Measurements from ENCODE around the gene TTLL6. TPM values are rescaled to one million over a fixed set of nuclear protein-coding genes. Genes with fewer than 3 reads are reported as not detected.
"Not testable (repeated sequence)": the region's sequence is repeated elsewhere in the genome, so short reads cannot be mapped to it uniquely, and the experiment has no call there.

The TTLL6 gene
- 0.68 TPM for total RNA-seq

- peak; percentile 82 for DNase-seq (ENCODE audit: low spot score)
These were observed at the start of gene TTLL6 for GRCh38 chr17:48816774-48817590. Gene TTLL6 (minus strand): TSS chr17:48817229. CDS start chr17:48817072, 157 bp downstream.

GRCh38 chr17:48860456-48860855, 43.4 kb upstream of the TTLL6 start:
- DNase-seq (ENCODE audit: low spot score), result no peak

- no peak for DNase-seq (ENCODE audit: low spot score)
These were observed 43.0 kb upstream of the TTLL6 start for GRCh38 chr17:48860034-48860433.

GRCh38 chr17:48856122-48856821, 39.2 kb upstream of the TTLL6 start:
- DNase-seq (ENCODE audit: low spot score), result no peak

GRCh38 chr17:48854774-48855476, 37.9 kb upstream of the TTLL6 start:
- no peak for DNase-seq (ENCODE audit: low spot score)

- no peak for DNase-seq (ENCODE audit: low spot score)
These were observed 33.8 kb upstream of the TTLL6 start for GRCh38 chr17:48850792-48851323.

GRCh38 chr17:48843187-48843900, 26.3 kb upstream of the TTLL6 start:
- DNase-seq (ENCODE audit: low spot score), result no peak

GRCh38 chr17:48842746-48843145, 25.7 kb upstream of the TTLL6 start:
- DNase-seq (ENCODE audit: low spot score), result no peak

GRCh38 chr17:48841395-48841831, 24.4 kb upstream of the TTLL6 start:
- no peak for DNase-seq (ENCODE audit: low spot score)

- no peak for DNase-seq (ENCODE audit: low spot score)
These were observed 23.4 kb upstream of the TTLL6 start for GRCh38 chr17:48840441-48840840.

- DNase-seq (ENCODE audit: low spot score), result not testable (repeated sequence)
These were observed 20.4 kb upstream of the TTLL6 start for GRCh38 chr17:48837458-48837857.

- peak; percentile 78 for DNase-seq (ENCODE audit: low spot score)
These were observed 18.9 kb upstream of the TTLL6 start for GRCh38 chr17:48835971-48836370.

- no peak for DNase-seq (ENCODE audit: low spot score)
These were observed 17.9 kb upstream of the TTLL6 start for GRCh38 chr17:48834973-48835372.

GRCh38 chr17:48831549-48831883, 14.5 kb upstream of the TTLL6 start:
- no peak for DNase-seq (ENCODE audit: low spot score)

- DNase-seq (ENCODE audit: low spot score), result peak; percentile 94
These were observed 14.0 kb upstream of the TTLL6 start, which contains the start of gene CALCOCO2 for GRCh38 chr17:48830840-48831548. Gene CALCOCO2 (plus strand): TSS chr17:48831035. CDS start chr17:48841708, 10,673 bp downstream.

GRCh38 chr17:48825446-48826381, 8.7 kb upstream of the TTLL6 start:
- DNase-seq (ENCODE audit: low spot score), result no peak

- DNase-seq (ENCODE audit: low spot score), result not testable (repeated sequence)
These were observed 3.9 kb upstream of the TTLL6 start for GRCh38 chr17:48820936-48821335.

- DNase-seq (ENCODE audit: low spot score), result no peak
These were observed 2.4 kb upstream of the TTLL6 start for GRCh38 chr17:48819466-48819865.

GRCh38 chr17:48818361-48818841, 1.4 kb upstream of the TTLL6 start:
- DNase-seq (ENCODE audit: low spot score), result no peak

- no peak for DNase-seq (ENCODE audit: low spot score)
These were observed 623 bp downstream of the TTLL6 start for GRCh38 chr17:48816438-48816773.
